ENCODE data around the gene ALDH7A1. TPM values are rescaled to one million over a fixed set of nuclear protein-coding genes. Genes with fewer than 3 reads are reported as not detected.
A peak's percentile ranks its signal among the peaks of the same experiment; 100 is the strongest.

Gene ALDH7A1
- 29.7 TPM for total RNA-seq

- Histone ChIP-seq H3K4me3 (ENCODE audit: low read length in 3 of 3) (peak within 1 kb of the TSS; percentile 67 to 85 (median 83)), H3K36me3 (ENCODE audit: control insufficient read depth in 3 of 3, insufficient read depth in 3 of 3, low read length in 3 of 3) (peaks cover 0 to 9% (median 2%) of the 10 kb centered on the region in 3 donors), H3K27ac (ENCODE audit: low read depth, low read length) (no peak within 1 kb of the TSS)
Observed at GRCh38 chr5:126594748-126595485, at the start of gene ALDH7A1. TSS of gene ALDH7A1 (minus strand) at chr5:126595219. CDS start at chr5:126595198, 21 bp downstream.

GRCh38 chr5:126641387-126641786 is 46.4 kb upstream of the ALDH7A1 start:
- H3K27me3 ChIP-seq (ENCODE audit: control insufficient read depth in 3 of 3, insufficient read depth in 3 of 3, low read length in 3 of 3): no peaks in the 10 kb centered on the region
- peaks cover 0 to 2% (median 0%) of the 10 kb centered on the region in 3 donors for H3K9me3 ChIP-seq (ENCODE audit: control insufficient read depth in 3 of 3, low read length in 3 of 3)
- no peaks in the 10 kb centered on the region for H3K36me3 ChIP-seq (ENCODE audit: control insufficient read depth in 3 of 3, insufficient read depth in 3 of 3, low read length in 3 of 3)
- H3K4me3 ChIP-seq (ENCODE audit: low read length in 3 of 3): no peak overlapping the region
- H3K4me1 ChIP-seq (ENCODE audit: control insufficient read depth in 3 of 3, insufficient read depth in 3 of 3, low read length in 3 of 3): no peaks in the 10 kb centered on the region
- no peak overlapping the region for H3K27ac ChIP-seq (ENCODE audit: low read depth, low read length)
- H3K9ac ChIP-seq (ENCODE audit: low read depth in 1 of 3, low read length in 3 of 3): no peak overlapping the region

More at GRCh38 chr5:126594748-126595485, at the start of gene ALDH7A1:
- no peaks in the 10 kb centered on the region for H3K27me3 ChIP-seq (ENCODE audit: control insufficient read depth in 3 of 3, insufficient read depth in 3 of 3, low read length in 3 of 3)
- H3K9me3 ChIP-seq (ENCODE audit: control insufficient read depth in 3 of 3, low read length in 3 of 3): no peaks in the 10 kb centered on the region
- peak within 1 kb of the TSS; percentile 55 to 83 (median 72) for H3K9ac ChIP-seq (ENCODE audit: low read depth in 1 of 3, low read length in 3 of 3)
- H3K4me1 ChIP-seq (ENCODE audit: control insufficient read depth in 3 of 3, insufficient read depth in 3 of 3, low read length in 3 of 3): peaks cover 3 to 8% (median 7%) of the 10 kb centered on the region in 3 donors

GRCh38 chr5:126640866-126641265 is 45.8 kb upstream of the ALDH7A1 start:
- Histone ChIP-seq H3K36me3 (ENCODE audit: control insufficient read depth in 3 of 3, insufficient read depth in 3 of 3, low read length in 3 of 3) (no peaks in the 10 kb centered on the region), H3K4me1 (ENCODE audit: control insufficient read depth in 3 of 3, insufficient read depth in 3 of 3, low read length in 3 of 3) (no peaks in the 10 kb centered on the region), H3K4me3 (ENCODE audit: low read length in 3 of 3) (no peak overlapping the region), H3K27ac (ENCODE audit: low read depth, low read length) (no peak overlapping the region), H3K9ac (ENCODE audit: low read depth in 1 of 3, low read length in 3 of 3) (no peak overlapping the region), H3K9me3 (ENCODE audit: control insufficient read depth in 3 of 3, low read length in 3 of 3) (peaks cover 0 to 2% (median 0%) of the 10 kb centered on the region in 3 donors), H3K27me3 (ENCODE audit: control insufficient read depth in 3 of 3, insufficient read depth in 3 of 3, low read length in 3 of 3) (no peaks in the 10 kb centered on the region)

- Histone ChIP-seq H3K4me1 (ENCODE audit: control insufficient read depth in 3 of 3, insufficient read depth in 3 of 3, low read length in 3 of 3) (peaks cover 0 to under 1% (median 0%) of the 10 kb centered on the region in 3 donors), H3K36me3 (ENCODE audit: control insufficient read depth in 3 of 3, insufficient read depth in 3 of 3, low read length in 3 of 3) (no peaks in the 10 kb centered on the region), H3K4me3 (ENCODE audit: low read length in 3 of 3) (no peak overlapping the region), H3K27me3 (ENCODE audit: control insufficient read depth in 3 of 3, insufficient read depth in 3 of 3, low read length in 3 of 3) (no peaks in the 10 kb centered on the region), H3K9me3 (ENCODE audit: control insufficient read depth in 3 of 3, low read length in 3 of 3) (no peaks in the 10 kb centered on the region), H3K27ac (ENCODE audit: low read depth, low read length) (no peak overlapping the region), H3K9ac (ENCODE audit: low read depth in 1 of 3, low read length in 3 of 3) (no peak overlapping the region)
Observed at GRCh38 chr5:126636956-126637355, 41.9 kb upstream of the ALDH7A1 start.

GRCh38 chr5:126635585-126635984 is 40.6 kb upstream of the ALDH7A1 start:
- Histone ChIP-seq H3K27me3 (ENCODE audit: control insufficient read depth in 3 of 3, insufficient read depth in 3 of 3, low read length in 3 of 3) (no peaks in the 10 kb centered on the region), H3K4me3 (ENCODE audit: low read length in 3 of 3) (no peak overlapping the region), H3K9me3 (ENCODE audit: control insufficient read depth in 3 of 3, low read length in 3 of 3) (no peaks in the 10 kb centered on the region), H3K27ac (ENCODE audit: low read depth, low read length) (no peak overlapping the region), H3K4me1 (ENCODE audit: control insufficient read depth in 3 of 3, insufficient read depth in 3 of 3, low read length in 3 of 3) (peaks cover 0 to 6% (median 0%) of the 10 kb centered on the region in 3 donors), H3K9ac (ENCODE audit: low read depth in 1 of 3, low read length in 3 of 3) (no peak overlapping the region), H3K36me3 (ENCODE audit: control insufficient read depth in 3 of 3, insufficient read depth in 3 of 3, low read length in 3 of 3) (no peaks in the 10 kb centered on the region)

- Histone ChIP-seq H3K9ac (ENCODE audit: low read depth in 1 of 3, low read length in 3 of 3) (no peak overlapping the region), H3K4me1 (ENCODE audit: control insufficient read depth in 3 of 3, insufficient read depth in 3 of 3, low read length in 3 of 3) (peaks cover 0 to 6% (median 0%) of the 10 kb centered on the region in 3 donors), H3K36me3 (ENCODE audit: control insufficient read depth in 3 of 3, insufficient read depth in 3 of 3, low read length in 3 of 3) (no peaks in the 10 kb centered on the region), H3K27ac (ENCODE audit: low read depth, low read length) (no peak overlapping the region), H3K9me3 (ENCODE audit: control insufficient read depth in 3 of 3, low read length in 3 of 3) (no peaks in the 10 kb centered on the region), H3K27me3 (ENCODE audit: control insufficient read depth in 3 of 3, insufficient read depth in 3 of 3, low read length in 3 of 3) (no peaks in the 10 kb centered on the region), H3K4me3 (ENCODE audit: low read length in 3 of 3) (no peak overlapping the region)
Observed at GRCh38 chr5:126633552-126633951, 38.5 kb upstream of the ALDH7A1 start.

GRCh38 chr5:126631920-126632319 is 36.9 kb upstream of the ALDH7A1 start:
- Histone ChIP-seq H3K9me3 (ENCODE audit: control insufficient read depth in 3 of 3, low read length in 3 of 3) (no peaks in the 10 kb centered on the region), H3K36me3 (ENCODE audit: control insufficient read depth in 3 of 3, insufficient read depth in 3 of 3, low read length in 3 of 3) (no peaks in the 10 kb centered on the region), H3K27ac (ENCODE audit: low read depth, low read length) (no peak overlapping the region), H3K4me3 (ENCODE audit: low read length in 3 of 3) (no peak overlapping the region), H3K4me1 (ENCODE audit: control insufficient read depth in 3 of 3, insufficient read depth in 3 of 3, low read length in 3 of 3) (peaks cover 0 to 6% (median 0%) of the 10 kb centered on the region in 3 donors), H3K27me3 (ENCODE audit: control insufficient read depth in 3 of 3, insufficient read depth in 3 of 3, low read length in 3 of 3) (no peaks in the 10 kb centered on the region), H3K9ac (ENCODE audit: low read depth in 1 of 3, low read length in 3 of 3) (no peak overlapping the region)

GRCh38 chr5:126628102-126628501 is 33.1 kb upstream of the ALDH7A1 start:
- Histone ChIP-seq H3K27me3 (ENCODE audit: control insufficient read depth in 3 of 3, insufficient read depth in 3 of 3, low read length in 3 of 3) (no peaks in the 10 kb centered on the region), H3K4me1 (ENCODE audit: control insufficient read depth in 3 of 3, insufficient read depth in 3 of 3, low read length in 3 of 3) (peaks cover 0 to 6% (median 0%) of the 10 kb centered on the region in 3 donors), H3K9ac (ENCODE audit: low read depth in 1 of 3, low read length in 3 of 3) (no peak overlapping the region), H3K36me3 (ENCODE audit: control insufficient read depth in 3 of 3, insufficient read depth in 3 of 3, low read length in 3 of 3) (peaks cover 8 to 12% (median 11%) of the 10 kb centered on the region in 3 donors), H3K27ac (ENCODE audit: low read depth, low read length) (no peak overlapping the region), H3K9me3 (ENCODE audit: control insufficient read depth in 3 of 3, low read length in 3 of 3) (no peaks in the 10 kb centered on the region), H3K4me3 (ENCODE audit: low read length in 3 of 3) (no peak overlapping the region)

GRCh38 chr5:126624534-126624933 is 29.5 kb upstream of the ALDH7A1 start:
- Histone ChIP-seq H3K27ac (ENCODE audit: low read depth, low read length) (no peak overlapping the region), H3K4me3 (ENCODE audit: low read length in 3 of 3) (no peak overlapping the region), H3K27me3 (ENCODE audit: control insufficient read depth in 3 of 3, insufficient read depth in 3 of 3, low read length in 3 of 3) (no peaks in the 10 kb centered on the region), H3K36me3 (ENCODE audit: control insufficient read depth in 3 of 3, insufficient read depth in 3 of 3, low read length in 3 of 3) (peaks cover 8 to 20% (median 12%) of the 10 kb centered on the region in 3 donors), H3K9ac (ENCODE audit: low read depth in 1 of 3, low read length in 3 of 3) (no peak overlapping the region), H3K4me1 (ENCODE audit: control insufficient read depth in 3 of 3, insufficient read depth in 3 of 3, low read length in 3 of 3) (no peaks in the 10 kb centered on the region), H3K9me3 (ENCODE audit: control insufficient read depth in 3 of 3, low read length in 3 of 3) (no peaks in the 10 kb centered on the region)

- no peaks in the 10 kb centered on the region for H3K9me3 ChIP-seq (ENCODE audit: control insufficient read depth in 3 of 3, low read length in 3 of 3)
- H3K36me3 ChIP-seq (ENCODE audit: control insufficient read depth in 3 of 3, insufficient read depth in 3 of 3, low read length in 3 of 3): peaks cover 14 to 20% (median 15%) of the 10 kb centered on the region in 3 donors
- H3K4me1 ChIP-seq (ENCODE audit: control insufficient read depth in 3 of 3, insufficient read depth in 3 of 3, low read length in 3 of 3): peaks cover 0 to 3% (median 0%) of the 10 kb centered on the region in 3 donors
- H3K27ac ChIP-seq (ENCODE audit: low read depth, low read length): no peak overlapping the region
- H3K4me3 ChIP-seq (ENCODE audit: low read length in 3 of 3): no peak overlapping the region
- H3K9ac ChIP-seq (ENCODE audit: low read depth in 1 of 3, low read length in 3 of 3): no peak overlapping the region
- H3K27me3 ChIP-seq (ENCODE audit: control insufficient read depth in 3 of 3, insufficient read depth in 3 of 3, low read length in 3 of 3): no peaks in the 10 kb centered on the region
Observed at GRCh38 chr5:126619781-126620180, 24.8 kb upstream of the ALDH7A1 start.
